GM06990 (cell line): ENCODE data around the gene TTC19.

Experiments used
- DNase-seq: peaks from one replicate; pipeline ENCODE4 v3.0.0-alpha.2; 2011; ENCODE audit not compliant: insufficient read length; ENCODE audit errors: extremely low read depth
- H3K27me3 ChIP-seq: replicated peaks from 2 replicates; pipeline ENCODE4 v1.6.0; 2011; ENCODE audit warnings: low read length; ENCODE audit not compliant: control insufficient read depth, insufficient read depth
- H3K36me3 ChIP-seq: 2 replicates; pipeline ENCODE4 v1.5.1; 2011; ENCODE audit warnings: low read length; ENCODE audit not compliant: control insufficient read depth, insufficient read depth
- H3K4me3 ChIP-seq: replicated peaks from 2 replicates; pipeline ENCODE4 v1.5.1; 2011; ENCODE audit warnings: low read depth, mild to moderate bottlenecking, control low read depth, low read length
- CTCF ChIP-seq: IDR thresholded peaks from 2 replicates; pipeline ENCODE4 v1.5.1; 2011; ENCODE audit warnings: low read length, control low read depth, mild to moderate bottlenecking, inconsistent platforms; ENCODE audit not compliant: insufficient read depth, poor library complexity, severe bottlenecking

The TTC19 gene

GRCh38 chr17:16073845-16074244 lies 74.2 kb downstream of the TTC19 start:
- no peak for TF ChIP-seq CTCF

GRCh38 chr17:16074423-16074822 lies 74.8 kb downstream of the TTC19 start:
- no peak for DNase-seq
- no peak for TF ChIP-seq CTCF
- H3K36me3 ChIP-seq = peaks cover 11% of the 10 kb centered on the region
- no peak overlapping the region for H3K4me3 ChIP-seq
- H3K27me3 ChIP-seq = no peaks in the 10 kb centered on the region

More at GRCh38 chr17:16073845-16074244, 74.2 kb downstream of the TTC19 start:
- no peaks in the 10 kb centered on the region for H3K27me3 ChIP-seq
- DNase-seq = no peak
- no peak overlapping the region for H3K4me3 ChIP-seq
- peaks cover 10% of the 10 kb centered on the region for H3K36me3 ChIP-seq

- no peak overlapping the region for H3K4me3 ChIP-seq
- DNase-seq = no peak
- H3K27me3 ChIP-seq = no peaks in the 10 kb centered on the region
- no peak for TF ChIP-seq CTCF
- peaks cover 8% of the 10 kb centered on the region for H3K36me3 ChIP-seq
These were observed 76.3 kb downstream of the TTC19 start for GRCh38 chr17:16075949-16076348.
